ENCODE measurements around the gene HBG2. TPM values are rescaled to one million over a fixed set of nuclear protein-coding genes. Genes with fewer than 3 reads are reported as not detected.

The HBG2 gene
- total RNA-seq, 1 experiment from 2014 or later, result not detected

GRCh38 chr11:5229356-5229755 lies 25.2 kb downstream of the HBG2 start:
- H4K20me1 ChIP-seq (ENCODE audit: insufficient read depth, low read depth, low read length), result no peaks in the 10 kb centered on the region
- no peaks in the 10 kb centered on the region for H3K4me1 ChIP-seq (ENCODE audit: low read length)
- H3K27me3 ChIP-seq (ENCODE audit: low read length), result no peaks in the 10 kb centered on the region
- no peak for DNase-seq
- no peak overlapping the region for H3K27ac ChIP-seq (ENCODE audit: low read length)
- no peak overlapping the region for H3K9ac ChIP-seq (ENCODE audit: low read length)
- H3K4me2 ChIP-seq (ENCODE audit: low read depth, low read length, poor library complexity, severe bottlenecking), result no peak overlapping the region
- no peaks in the 10 kb centered on the region for H3K79me2 ChIP-seq (ENCODE audit: low read length)
- H3K9me2 ChIP-seq (replicated peaks; ENCODE audit: insufficient read depth, low read length), result no peaks in the 10 kb centered on the region
- H3K36me3 ChIP-seq (ENCODE audit: insufficient read depth, low read length), result no peaks in the 10 kb centered on the region
- no peak overlapping the region for H2AFZ ChIP-seq (ENCODE audit: low read length)
- no peaks in the 10 kb centered on the region for H3K9me3 ChIP-seq (ENCODE audit: low read length)
- H3K4me3 ChIP-seq (ENCODE audit: low read length), result no peak overlapping the region

GRCh38 chr11:5228124-5228523 lies 26.5 kb downstream of the HBG2 start:
- no peaks in the 10 kb centered on the region for H3K9me2 ChIP-seq (replicated peaks; ENCODE audit: insufficient read depth, low read length)
- no peak for DNase-seq
- H2AFZ ChIP-seq (ENCODE audit: low read length), result no peak overlapping the region
- no peaks in the 10 kb centered on the region for H3K79me2 ChIP-seq (ENCODE audit: low read length)
- H3K9me3 ChIP-seq (ENCODE audit: low read length), result no peaks in the 10 kb centered on the region
- H3K27me3 ChIP-seq (ENCODE audit: low read length), result no peaks in the 10 kb centered on the region
- H3K9ac ChIP-seq (ENCODE audit: low read length), result no peak overlapping the region
- H3K4me2 ChIP-seq (ENCODE audit: low read depth, low read length, poor library complexity, severe bottlenecking), result no peak overlapping the region
- H3K27ac ChIP-seq (ENCODE audit: low read length), result no peak overlapping the region
- no peaks in the 10 kb centered on the region for H4K20me1 ChIP-seq (ENCODE audit: insufficient read depth, low read depth, low read length)
- no peaks in the 10 kb centered on the region for H3K4me1 ChIP-seq (ENCODE audit: low read length)
- H3K4me3 ChIP-seq (ENCODE audit: low read length), result no peak overlapping the region
- H3K36me3 ChIP-seq (ENCODE audit: insufficient read depth, low read length), result no peaks in the 10 kb centered on the region

- no peak overlapping the region for H3K27ac ChIP-seq (ENCODE audit: low read length)
- no peaks in the 10 kb centered on the region for H4K20me1 ChIP-seq (ENCODE audit: insufficient read depth, low read depth, low read length)
- H3K4me2 ChIP-seq (ENCODE audit: low read depth, low read length, poor library complexity, severe bottlenecking), result no peak overlapping the region
- no peaks in the 10 kb centered on the region for H3K9me3 ChIP-seq (ENCODE audit: low read length)
- H3K4me1 ChIP-seq (ENCODE audit: low read length), result no peaks in the 10 kb centered on the region
- no peak overlapping the region for H2AFZ ChIP-seq (ENCODE audit: low read length)
- no peaks in the 10 kb centered on the region for H3K27me3 ChIP-seq (ENCODE audit: low read length)
- DNase-seq, result no peak
- no peaks in the 10 kb centered on the region for H3K9me2 ChIP-seq (replicated peaks; ENCODE audit: insufficient read depth, low read length)
- no peaks in the 10 kb centered on the region for H3K79me2 ChIP-seq (ENCODE audit: low read length)
- H3K9ac ChIP-seq (ENCODE audit: low read length), result no peak overlapping the region
- no peaks in the 10 kb centered on the region for H3K36me3 ChIP-seq (ENCODE audit: insufficient read depth, low read length)
- no peak overlapping the region for H3K4me3 ChIP-seq (ENCODE audit: low read length)
These were observed 26.9 kb downstream of the HBG2 start for GRCh38 chr11:5227681-5228080.

- no peaks in the 10 kb centered on the region for H3K4me1 ChIP-seq (ENCODE audit: low read length)
- no peak within 1 kb of the TSS for H2AFZ ChIP-seq (ENCODE audit: low read length)
- no peaks in the 10 kb centered on the region for H3K36me3 ChIP-seq (ENCODE audit: insufficient read depth, low read length)
- H3K9me3 ChIP-seq (ENCODE audit: low read length), result no peaks in the 10 kb centered on the region
- H3K4me2 ChIP-seq (ENCODE audit: low read depth, low read length, poor library complexity, severe bottlenecking), result no peak within 1 kb of the TSS
- H3K27ac ChIP-seq (ENCODE audit: low read length), result no peak within 1 kb of the TSS
- no peaks in the 10 kb centered on the region for H3K79me2 ChIP-seq (ENCODE audit: low read length)
- no peaks in the 10 kb centered on the region for H3K9me2 ChIP-seq (replicated peaks; ENCODE audit: insufficient read depth, low read length)
- no peak within 1 kb of the TSS for H3K4me3 ChIP-seq (ENCODE audit: low read length)
- no peak for DNase-seq
- H4K20me1 ChIP-seq (ENCODE audit: insufficient read depth, low read depth, low read length), result no peaks in the 10 kb centered on the region
- no peaks in the 10 kb centered on the region for H3K27me3 ChIP-seq (ENCODE audit: low read length)
- H3K9ac ChIP-seq (ENCODE audit: low read length), result no peak within 1 kb of the TSS
These were observed 27.8 kb downstream of the HBG2 start, which contains the start of gene HBB for GRCh38 chr11:5226732-5227310. Gene HBB (minus strand): TSS chr11:5227071. CDS start chr11:5227021, 50 bp downstream.

GRCh38 chr11:5225480-5225871 lies 29.1 kb downstream of the HBG2 start:
- no peaks in the 10 kb centered on the region for H3K79me2 ChIP-seq (ENCODE audit: low read length)
- H3K9me2 ChIP-seq (replicated peaks; ENCODE audit: insufficient read depth, low read length), result no peaks in the 10 kb centered on the region
- no peak for DNase-seq
- no peaks in the 10 kb centered on the region for H4K20me1 ChIP-seq (ENCODE audit: insufficient read depth, low read depth, low read length)
- no peak overlapping the region for H3K4me3 ChIP-seq (ENCODE audit: low read length)
- H3K4me1 ChIP-seq (ENCODE audit: low read length), result no peaks in the 10 kb centered on the region
- no peaks in the 10 kb centered on the region for H3K36me3 ChIP-seq (ENCODE audit: insufficient read depth, low read length)
- H3K27me3 ChIP-seq (ENCODE audit: low read length), result no peaks in the 10 kb centered on the region
- no peak overlapping the region for H3K27ac ChIP-seq (ENCODE audit: low read length)
- no peak overlapping the region for H2AFZ ChIP-seq (ENCODE audit: low read length)
- H3K4me2 ChIP-seq (ENCODE audit: low read depth, low read length, poor library complexity, severe bottlenecking), result no peak overlapping the region
- H3K9me3 ChIP-seq (ENCODE audit: low read length), result no peaks in the 10 kb centered on the region
- no peak overlapping the region for H3K9ac ChIP-seq (ENCODE audit: low read length)

GRCh38 chr11:5224538-5225479 lies 29.8 kb downstream of the HBG2 start:
- Histone ChIP-seq H3K9me3 (ENCODE audit: low read length) (no peaks in the 10 kb centered on the region), H4K20me1 (ENCODE audit: insufficient read depth, low read depth, low read length) (no peaks in the 10 kb centered on the region), H3K9me2 (replicated peaks; ENCODE audit: insufficient read depth, low read length) (no peaks in the 10 kb centered on the region), H3K27ac (ENCODE audit: low read length) (no peak overlapping the region), H2AFZ (ENCODE audit: low read length) (no peak overlapping the region), H3K27me3 (ENCODE audit: low read length) (no peaks in the 10 kb centered on the region), H3K4me3 (ENCODE audit: low read length) (no peak overlapping the region), H3K79me2 (ENCODE audit: low read length) (no peaks in the 10 kb centered on the region), H3K4me1 (ENCODE audit: low read length) (no peaks in the 10 kb centered on the region), H3K36me3 (ENCODE audit: insufficient read depth, low read length) (no peaks in the 10 kb centered on the region), H3K4me2 (ENCODE audit: low read depth, low read length, poor library complexity, severe bottlenecking) (no peak overlapping the region), H3K9ac (ENCODE audit: low read length) (no peak overlapping the region)
- no peak for DNase-seq

GRCh38 chr11:5223686-5224085 lies 30.9 kb downstream of the HBG2 start:
- H3K36me3 ChIP-seq (ENCODE audit: insufficient read depth, low read length), result no peaks in the 10 kb centered on the region
- no peaks in the 10 kb centered on the region for H3K27me3 ChIP-seq (ENCODE audit: low read length)
- H3K9me2 ChIP-seq (replicated peaks; ENCODE audit: insufficient read depth, low read length), result no peaks in the 10 kb centered on the region
- no peak overlapping the region for H3K4me2 ChIP-seq (ENCODE audit: low read depth, low read length, poor library complexity, severe bottlenecking)
- no peak overlapping the region for H3K4me3 ChIP-seq (ENCODE audit: low read length)
- H4K20me1 ChIP-seq (ENCODE audit: insufficient read depth, low read depth, low read length), result no peaks in the 10 kb centered on the region
- no peaks in the 10 kb centered on the region for H3K79me2 ChIP-seq (ENCODE audit: low read length)
- no peak overlapping the region for H3K27ac ChIP-seq (ENCODE audit: low read length)
- no peaks in the 10 kb centered on the region for H3K9me3 ChIP-seq (ENCODE audit: low read length)
- H3K4me1 ChIP-seq (ENCODE audit: low read length), result no peaks in the 10 kb centered on the region
- DNase-seq, result no peak
- H2AFZ ChIP-seq (ENCODE audit: low read length), result no peak overlapping the region
- H3K9ac ChIP-seq (ENCODE audit: low read length), result no peak overlapping the region

GRCh38 chr11:5223146-5223545 lies 31.4 kb downstream of the HBG2 start:
- DNase-seq, result no peak
- H3K4me3 ChIP-seq (ENCODE audit: low read length), result no peak overlapping the region
- H3K9ac ChIP-seq (ENCODE audit: low read length), result no peak overlapping the region
- H3K36me3 ChIP-seq (ENCODE audit: insufficient read depth, low read length), result no peaks in the 10 kb centered on the region
- no peaks in the 10 kb centered on the region for H3K9me2 ChIP-seq (replicated peaks; ENCODE audit: insufficient read depth, low read length)
- H3K79me2 ChIP-seq (ENCODE audit: low read length), result no peaks in the 10 kb centered on the region
- no peaks in the 10 kb centered on the region for H3K4me1 ChIP-seq (ENCODE audit: low read length)
- H3K9me3 ChIP-seq (ENCODE audit: low read length), result no peaks in the 10 kb centered on the region
- no peaks in the 10 kb centered on the region for H3K27me3 ChIP-seq (ENCODE audit: low read length)
- H4K20me1 ChIP-seq (ENCODE audit: insufficient read depth, low read depth, low read length), result no peaks in the 10 kb centered on the region
- H2AFZ ChIP-seq (ENCODE audit: low read length), result no peak overlapping the region
- no peak overlapping the region for H3K27ac ChIP-seq (ENCODE audit: low read length)
- no peak overlapping the region for H3K4me2 ChIP-seq (ENCODE audit: low read depth, low read length, poor library complexity, severe bottlenecking)

Measured in Karpas-422 (cell line).